Activated CD4-positive, alpha-beta T cell treated with anti-CD3 and anti-CD28 coated beads for 48 hours (primary cell): Measurements from ENCODE around the gene MEF2A.

Experiments
- DNase-seq: peaks from one replicate; pipeline ENCODE4 v3.0.0-alpha.2; 2020

The MEF2A gene

GRCh38 chr15:99706557-99707303 lies 140.9 kb downstream of the MEF2A start:
- peak; percentile 60 for DNase-seq

GRCh38 chr15:99707473-99708270 lies 141.9 kb downstream of the MEF2A start:
- DNase-seq = peak; percentile 49

GRCh38 chr15:99708563-99708962 lies 142.8 kb downstream of the MEF2A start:
- no peak for DNase-seq

- DNase-seq = no peak
These were observed 143.6 kb downstream of the MEF2A start for GRCh38 chr15:99709243-99709986.

DNA sequence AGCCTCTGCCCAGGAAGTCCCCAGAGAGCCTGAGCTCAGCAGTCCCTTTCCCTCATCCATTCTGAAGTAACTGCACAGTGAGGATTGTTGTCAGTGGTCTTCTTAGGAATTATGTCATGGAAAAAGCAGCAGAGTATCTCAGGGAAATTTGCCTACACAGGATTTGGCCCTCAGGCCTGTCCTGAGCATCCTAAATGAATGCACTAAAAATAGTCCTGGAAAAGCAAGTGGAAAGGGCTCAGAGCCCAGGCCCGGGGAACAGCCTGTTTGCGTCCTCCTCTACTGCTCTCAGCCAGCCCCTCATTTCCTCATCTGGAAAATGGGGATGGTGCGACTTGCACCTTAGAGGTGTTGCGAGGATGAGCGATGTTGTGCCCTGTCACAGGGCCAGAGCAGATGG lies 145.8 kb downstream of the MEF2A start:
- no peak for DNase-seq

GRCh38 chr15:99712415-99712814 lies 146.6 kb downstream of the MEF2A start:
- peak; percentile 16 for DNase-seq

- no peak for DNase-seq
These were observed 150.8 kb downstream of the MEF2A start for GRCh38 chr15:99716540-99717095.

DNA sequence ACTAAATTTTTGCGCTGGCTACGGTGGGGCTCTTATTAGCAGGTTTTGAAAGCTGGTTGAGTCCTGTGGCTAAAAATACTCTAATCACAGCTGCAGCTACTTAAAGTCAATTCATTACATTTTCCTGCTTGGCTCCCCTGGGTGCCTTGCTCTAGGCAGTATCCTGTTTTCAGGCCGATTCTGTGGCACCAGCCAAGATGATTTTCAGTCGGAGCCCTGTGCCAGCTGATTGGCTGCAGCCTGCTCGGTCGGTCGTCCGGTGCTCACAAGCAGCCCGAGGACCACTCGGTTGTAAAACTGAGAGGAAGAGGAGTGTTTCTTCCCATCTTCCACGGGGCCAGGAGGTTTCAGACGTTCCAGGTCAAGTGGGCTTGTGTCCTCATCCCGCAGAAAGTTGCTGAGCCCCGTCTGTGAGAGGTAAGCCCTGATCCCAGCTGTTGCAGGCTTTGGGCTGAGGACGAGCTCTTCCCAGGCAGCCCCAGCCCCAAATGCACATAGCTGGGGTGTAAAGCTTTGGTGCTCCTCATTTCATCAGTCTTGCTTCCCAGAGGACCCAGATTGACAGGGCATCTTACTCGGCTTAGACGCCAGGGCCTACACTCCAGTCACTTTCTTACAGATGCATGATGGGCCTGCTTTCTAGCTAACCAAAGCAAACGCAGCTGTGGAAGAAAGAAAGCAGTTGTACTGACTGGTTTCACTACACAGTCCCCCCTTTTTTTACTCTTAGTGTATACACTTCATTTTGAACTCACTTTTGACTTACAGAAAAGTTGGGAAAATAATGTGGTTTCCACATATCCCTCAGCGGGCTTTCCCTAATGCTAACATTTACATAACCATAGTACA lies 151.6 kb downstream of the MEF2A start:
- DNase-seq = no peak

- no peak for DNase-seq
These were observed 152.6 kb downstream of the MEF2A start for GRCh38 chr15:99718421-99718820.

GRCh38 chr15:99719096-99719541 lies 153.3 kb downstream of the MEF2A start:
- DNase-seq = no peak

- DNase-seq = no peak
These were observed 154.7 kb downstream of the MEF2A start for GRCh38 chr15:99720533-99720932.

- no peak for DNase-seq
These were observed 155.5 kb downstream of the MEF2A start for GRCh38 chr15:99721104-99721778.

- no peak for DNase-seq
These were observed 156.1 kb downstream of the MEF2A start for GRCh38 chr15:99721896-99722295.

DNA sequence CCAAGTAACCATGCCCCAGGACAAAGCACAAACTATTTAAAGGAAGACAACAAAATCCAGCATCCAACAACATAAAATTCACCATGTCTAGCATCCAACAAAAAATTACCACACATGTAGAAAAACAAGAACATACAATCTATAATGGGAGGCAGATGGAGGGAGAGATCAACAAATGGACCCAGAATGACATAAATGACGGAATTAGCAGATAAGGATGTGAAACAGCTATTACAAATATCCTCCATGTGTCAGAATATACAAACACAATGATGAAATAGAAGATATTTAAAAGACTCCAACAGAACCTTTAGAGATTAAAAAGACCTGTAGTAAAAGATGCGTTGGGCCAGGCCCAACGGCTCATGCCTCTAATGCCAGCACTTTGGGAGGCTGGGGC lies 156.6 kb downstream of the MEF2A start:
- DNase-seq = no peak

GRCh38 chr15:99726333-99726732 lies 160.5 kb downstream of the MEF2A start:
- no peak for DNase-seq

DNA sequence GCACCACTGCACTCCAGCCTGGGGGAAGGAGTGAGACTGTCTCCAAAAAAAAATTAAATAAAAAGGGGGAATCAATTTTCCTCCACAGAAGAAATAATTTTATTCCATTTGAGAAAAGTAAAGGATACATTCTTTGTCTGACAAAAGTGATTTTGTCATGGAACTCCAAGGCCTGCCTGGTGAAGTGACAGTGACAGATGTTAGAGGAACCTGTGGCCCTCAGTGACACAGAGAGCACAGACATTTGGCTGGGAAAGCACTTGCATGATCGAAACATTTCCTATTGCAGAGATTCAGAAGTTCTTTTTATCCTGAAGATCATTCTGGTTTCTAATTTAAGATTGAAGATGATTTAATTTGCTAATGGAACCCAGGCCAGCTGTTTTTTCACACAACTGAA lies 161.5 kb downstream of the MEF2A start:
- no peak for DNase-seq

DNA sequence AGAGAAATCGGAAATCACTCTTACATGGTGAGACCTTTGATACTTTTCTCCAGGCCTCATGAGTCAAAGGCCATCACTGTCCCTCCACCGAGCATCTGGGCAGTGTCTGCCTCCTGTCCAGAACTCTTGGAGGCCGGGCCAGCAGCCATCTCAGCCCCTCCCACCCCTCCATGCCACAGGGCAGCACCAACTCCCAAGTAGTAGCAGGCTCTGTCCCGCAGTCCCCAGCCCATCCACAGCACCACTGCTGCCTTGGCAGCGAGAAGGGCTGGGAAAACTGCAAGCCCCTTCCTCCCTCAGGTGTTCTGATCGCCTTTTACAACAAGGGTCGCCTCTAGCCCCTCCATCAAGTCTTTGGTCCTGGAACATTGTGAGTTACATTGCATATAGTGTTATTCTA lies 161.9 kb downstream of the MEF2A start:
- no peak for DNase-seq

DNA sequence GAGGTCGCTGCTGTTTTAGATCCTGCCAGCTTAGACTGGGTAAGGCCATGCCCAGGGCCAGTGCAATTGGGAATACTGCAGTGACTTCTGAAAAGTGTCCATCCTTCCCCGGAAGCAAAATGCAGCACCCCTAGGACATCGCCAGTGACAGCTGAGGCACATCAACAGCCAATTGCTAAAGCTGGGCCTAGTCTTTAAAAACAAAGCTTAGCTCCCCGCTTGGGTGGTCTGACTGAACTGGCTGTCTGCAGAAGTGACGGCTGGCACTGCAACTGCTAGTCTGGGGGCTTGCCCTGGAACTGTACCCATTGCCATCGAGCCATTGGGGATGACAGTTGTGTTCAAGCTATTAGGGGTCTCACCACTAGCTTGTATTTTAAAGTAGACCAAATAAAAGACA lies 163.1 kb downstream of the MEF2A start:
- no peak for DNase-seq

- DNase-seq = no peak
These were observed 163.5 kb downstream of the MEF2A start for GRCh38 chr15:99729327-99729726.

GRCh38 chr15:99729920-99730319 lies 164.1 kb downstream of the MEF2A start:
- DNase-seq = peak; percentile 26

- no peak for DNase-seq
These were observed 165.7 kb downstream of the MEF2A start for GRCh38 chr15:99731336-99732123.
